ENCODE measurements around the gene IQCH. TPM values are rescaled to one million over a fixed set of nuclear protein-coding genes. Genes with fewer than 3 reads are reported as not detected.
A peak's percentile ranks its signal among the peaks of the same experiment; 100 is the strongest.

The IQCH gene
- total and polyA plus RNA-seq, 9 of the 15 experiments (the other 6 are each of a cell fraction or from before 2014, with no cell fraction given), result 1.8 to 3.9 (median 2.7) TPM

DNA sequence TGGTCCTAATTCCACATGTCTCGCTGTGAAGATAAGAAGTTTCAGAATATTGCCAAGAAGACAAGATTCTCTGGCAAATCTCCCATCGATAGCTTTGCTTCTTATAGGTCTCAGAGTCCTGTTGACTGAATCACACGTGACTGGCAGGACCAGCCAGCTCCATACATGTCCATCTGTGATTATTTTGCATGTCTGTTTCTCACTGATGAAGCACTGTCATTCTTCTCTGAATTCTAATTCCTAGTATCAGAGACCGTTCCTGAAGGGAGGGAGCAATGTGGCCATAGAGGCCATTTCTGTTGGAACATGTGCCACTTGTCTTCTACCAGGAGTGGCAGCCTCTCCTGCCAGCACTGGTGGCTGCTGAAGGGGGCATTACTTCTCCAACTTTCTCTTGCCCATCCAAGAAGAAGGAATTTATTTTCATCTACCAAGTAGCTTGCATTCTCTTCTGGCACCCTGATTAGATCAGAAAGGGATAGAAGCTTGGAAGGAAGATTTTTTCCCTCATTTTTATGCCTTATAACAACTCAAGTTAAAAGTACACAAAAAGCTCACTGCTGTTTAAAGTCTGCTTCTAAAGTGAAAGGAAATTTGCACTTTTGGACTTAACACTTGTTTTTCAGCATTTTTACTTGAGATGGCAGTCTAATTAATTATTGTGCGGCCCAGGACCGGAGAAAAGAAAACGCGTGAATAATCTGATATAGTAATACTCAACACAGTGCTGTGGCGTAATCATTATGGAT, 115.8 kb downstream of the IQCH start (continued):
- TF ChIP-seq ETV6 (IDR thresholded peaks at IDR 0.05; ENCODE audit: borderline replicate concordance in 1 of 2, low read depth in 2 of 2, low read length in 1 of 2), result no peak
- no peak for TF ChIP-seq ETV6 (CRISPR knock-in tag; IDR thresholded peaks at IDR 0.05; ENCODE audit: borderline replicate concordance)
- TF ChIP-seq EGR1 (conservative IDR thresholded peaks at IDR 0.05), result no peak
- TF ChIP-seq ILF3 (IDR thresholded peaks at IDR 0.05; ENCODE audit: borderline replicate concordance), result no peak
- TF ChIP-seq L3MBTL2 (IDR thresholded peaks at IDR 0.05), result peak; percentile 55
- no peak for TF ChIP-seq ZNF274 (IDR thresholded peaks at IDR 0.05; ENCODE audit: borderline replicate concordance, low read depth, low read length)
- TF ChIP-seq NFIC (IDR thresholded peaks at IDR 0.05), result peak; percentile 75
- no peak for TF ChIP-seq PTRF (tag; IDR thresholded peaks at IDR 0.05)
- no peak for TF ChIP-seq YBX1 (IDR thresholded peaks at IDR 0.05)
- TF ChIP-seq U2AF1 (optimal IDR thresholded peaks at IDR 0.05; ENCODE audit: low read depth, low read length), result no peak
- no peak for TF ChIP-seq XRCC4 (IDR thresholded peaks at IDR 0.05; ENCODE audit: extremely low read depth, insufficient read depth, insufficient read length)
- TF ChIP-seq, protein P1, sequence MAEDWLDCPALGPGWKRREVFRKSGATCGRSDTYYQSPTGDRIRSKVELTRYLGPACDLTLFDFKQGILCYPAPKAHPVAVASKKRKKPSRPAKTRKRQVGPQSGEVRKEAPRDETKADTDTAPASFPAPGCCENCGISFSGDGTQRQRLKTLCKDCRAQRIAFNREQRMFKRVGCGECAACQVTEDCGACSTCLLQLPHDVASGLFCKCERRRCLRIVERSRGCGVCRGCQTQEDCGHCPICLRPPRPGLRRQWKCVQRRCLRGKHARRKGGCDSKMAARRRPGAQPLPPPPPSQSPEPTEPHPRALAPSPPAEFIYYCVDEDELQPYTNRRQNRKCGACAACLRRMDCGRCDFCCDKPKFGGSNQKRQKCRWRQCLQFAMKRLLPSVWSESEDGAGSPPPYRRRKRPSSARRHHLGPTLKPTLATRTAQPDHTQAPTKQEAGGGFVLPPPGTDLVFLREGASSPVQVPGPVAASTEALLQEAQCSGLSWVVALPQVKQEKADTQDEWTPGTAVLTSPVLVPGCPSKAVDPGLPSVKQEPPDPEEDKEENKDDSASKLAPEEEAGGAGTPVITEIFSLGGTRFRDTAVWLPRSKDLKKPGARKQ (CRISPR knock-in tag; IDR thresholded peaks at IDR 0.05), result no peak
- TF ChIP-seq ZBTB7A (IDR thresholded peaks at IDR 0.05; ENCODE audit: borderline replicate concordance, control insufficient read depth, low read depth, low read length), result no peak
- TF ChIP-seq TAF9B (IDR thresholded peaks at IDR 0.05; ENCODE audit: partially characterized antibody), result peak; percentile 18
- TF ChIP-seq, protein P2, sequence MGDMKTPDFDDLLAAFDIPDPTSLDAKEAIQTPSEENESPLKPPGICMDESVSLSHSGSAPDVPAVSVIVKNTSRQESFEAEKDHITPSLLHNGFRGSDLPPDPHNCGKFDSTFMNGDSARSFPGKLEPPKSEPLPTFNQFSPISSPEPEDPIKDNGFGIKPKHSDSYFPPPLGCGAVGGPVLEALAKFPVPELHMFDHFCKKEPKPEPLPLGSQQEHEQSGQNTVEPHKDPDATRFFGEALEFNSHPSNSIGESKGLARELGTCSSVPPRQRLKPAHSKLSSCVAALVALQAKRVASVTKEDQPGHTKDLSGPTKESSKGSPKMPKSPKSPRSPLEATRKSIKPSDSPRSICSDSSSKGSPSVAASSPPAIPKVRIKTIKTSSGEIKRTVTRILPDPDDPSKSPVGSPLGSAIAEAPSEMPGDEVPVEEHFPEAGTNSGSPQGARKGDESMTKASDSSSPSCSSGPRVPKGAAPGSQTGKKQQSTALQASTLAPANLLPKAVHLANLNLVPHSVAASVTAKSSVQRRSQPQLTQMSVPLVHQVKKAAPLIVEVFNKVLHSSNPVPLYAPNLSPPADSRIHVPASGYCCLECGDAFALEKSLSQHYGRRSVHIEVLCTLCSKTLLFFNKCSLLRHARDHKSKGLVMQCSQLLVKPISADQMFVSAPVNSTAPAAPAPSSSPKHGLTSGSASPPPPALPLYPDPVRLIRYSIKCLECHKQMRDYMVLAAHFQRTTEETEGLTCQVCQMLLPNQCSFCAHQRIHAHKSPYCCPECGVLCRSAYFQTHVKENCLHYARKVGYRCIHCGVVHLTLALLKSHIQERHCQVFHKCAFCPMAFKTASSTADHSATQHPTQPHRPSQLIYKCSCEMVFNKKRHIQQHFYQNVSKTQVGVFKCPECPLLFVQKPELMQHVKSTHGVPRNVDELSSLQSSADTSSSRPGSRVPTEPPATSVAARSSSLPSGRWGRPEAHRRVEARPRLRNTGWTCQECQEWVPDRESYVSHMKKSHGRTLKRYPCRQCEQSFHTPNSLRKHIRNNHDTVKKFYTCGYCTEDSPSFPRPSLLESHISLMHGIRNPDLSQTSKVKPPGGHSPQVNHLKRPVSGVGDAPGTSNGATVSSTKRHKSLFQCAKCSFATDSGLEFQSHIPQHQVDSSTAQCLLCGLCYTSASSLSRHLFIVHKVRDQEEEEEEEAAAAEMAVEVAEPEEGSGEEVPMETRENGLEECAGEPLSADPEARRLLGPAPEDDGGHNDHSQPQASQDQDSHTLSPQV (IDR thresholded peaks at IDR 0.05), result peak; percentile 81

All from K562 (cell line).